Smooth muscle cell (in vitro differentiated cells): ENCODE measurements around the gene OR11A1. TPM values are rescaled to one million over a fixed set of nuclear protein-coding genes. Genes with fewer than 3 reads are reported as not detected.

ENCODE experiments used
- DNase-seq: peaks from one replicate; lab custom pipeline; 2025; ENCODE audit not compliant: unreplicated experiment; lab: John Stamatoyannopoulos, UW
- H2AFZ ChIP-seq: fragments of 200-600 bp; sonication (generic); 2 replicates; pipeline ENCODE4 v1.6.0; 2016; ENCODE audit warnings: antibody characterized with exemption, low read depth, mild to moderate bottlenecking
- H3F3A ChIP-seq: fragments of 200-600 bp; sonication (generic); 2 replicates; pipeline ENCODE4 v1.6.0; 2017; ENCODE audit warnings: antibody characterized with exemption, low read depth
- H3K27ac ChIP-seq: fragments of 200-600 bp; sonication (generic); 2 replicates; pipeline ENCODE4 v1.5.1; 2016; ENCODE audit warnings: low read depth, mild to moderate bottlenecking
- H3K27me3 ChIP-seq: fragments of 200-600 bp; sonication (generic); 2 replicates; pipeline ENCODE4 v1.6.1; 2016; ENCODE audit warnings: low read depth, mild to moderate bottlenecking
- H3K36me3 ChIP-seq: fragments of 200-600 bp; sonication (generic); 2 replicates; pipeline ENCODE4 v1.5.1; 2016; ENCODE audit warnings: low read depth
- H3K4me1 ChIP-seq: fragments of 200-600 bp; sonication (generic); 2 replicates; pipeline ENCODE4 v1.5.1; 2016; ENCODE audit warnings: low read depth
- H3K4me2 ChIP-seq: fragments of 200-600 bp; sonication (generic); 2 replicates; pipeline ENCODE4 v1.6.0; 2016; ENCODE audit warnings: mild to moderate bottlenecking
- H3K4me3 ChIP-seq: fragments of 200-600 bp; sonication (generic); 2 replicates; pipeline ENCODE4 v1.5.1; 2016; ENCODE audit warnings: mild to moderate bottlenecking
- H3K79me2 ChIP-seq: fragments of 200-600 bp; sonication (generic); 2 replicates; pipeline ENCODE4 v1.6.0; 2016; ENCODE audit warnings: low read depth, mild to moderate bottlenecking
- H3K9ac ChIP-seq: fragments of 200-600 bp; sonication (generic); 2 replicates; pipeline ENCODE4 v1.6.0; 2016; ENCODE audit warnings: low read depth
- H3K9me3 ChIP-seq: fragments of 200-600 bp; sonication (generic); replicated peaks from 2 replicates; pipeline ENCODE4 v1.5.1; 2016; ENCODE audit warnings: low read depth
- H4K20me1 ChIP-seq: fragments of 200-600 bp; sonication (generic); 2 replicates; pipeline ENCODE4 v1.6.0; 2016; ENCODE audit warnings: low read depth
- CTCF ChIP-seq: fragments of 200-600 bp; sonication (generic); IDR thresholded peaks from 2 replicates; pipeline ENCODE4 v1.5.1; 2017; ENCODE audit warnings: borderline replicate concordance, mild to moderate bottlenecking, antibody characterized with exemption; ENCODE audit not compliant: insufficient read depth, poor library complexity, severe bottlenecking
- WGBS: methylation state at CpG from one replicate; pipeline ENCODE4 v1.1.7; 2016; ENCODE audit warnings: low lambda C conversion rate; 5-methylcytosine and 5-hydroxymethylcytosine counted together
- polyA plus RNA-seq: library from polyadenylated mRNA; unstranded; fragments of >200 nt; fragmentation: Nextera tagmentation; extraction: Ambion mirVana; gene quantifications from 2 replicates; pipeline ENCODE4 v1.2.1, GENCODE V29; 2016
- total RNA-seq: library from RNA; depleted of rRNA; stranded (reverse); fragments of >200 nt; gene quantifications from 2 replicates; pipeline ENCODE4 v1.2.3, GENCODE V29; 2014

OR11A1 gene
- total and polyA plus RNA-seq, 2 experiments from 2014 or later: not detected

- Histone ChIP-seq H3K9me3 (no peaks in the 10 kb centered on the region), H4K20me1 (no peaks in the 10 kb centered on the region), H2AFZ (no peak overlapping the region), H3K4me1 (no peaks in the 10 kb centered on the region), H3K4me3 (no peak overlapping the region), H3K27me3 (no peaks in the 10 kb centered on the region), H3K9ac (no peak overlapping the region), H3F3A (no peaks in the 10 kb centered on the region), H3K36me3 (no peaks in the 10 kb centered on the region), H3K27ac (no peak overlapping the region), H3K79me2 (no peaks in the 10 kb centered on the region), H3K4me2 (no peak overlapping the region)
- DNase-seq: no peak
- 90% methylated on average over 5 of the region's 5 CpGs for WGBS
- TF ChIP-seq CTCF: no peak
Measured at GRCh38 chr6:29499704-29500103, 42.8 kb upstream of the OR11A1 start.

- 94% methylated on average over 4 of the region's 4 CpGs for WGBS
- H3K9me3 ChIP-seq: no peaks in the 10 kb centered on the region
- H3F3A ChIP-seq: no peaks in the 10 kb centered on the region
- no peaks in the 10 kb centered on the region for H3K27me3 ChIP-seq
- no peak for TF ChIP-seq CTCF
- H2AFZ ChIP-seq: no peak overlapping the region
- no peak overlapping the region for H3K27ac ChIP-seq
- no peak overlapping the region for H3K9ac ChIP-seq
- no peak for DNase-seq
- H4K20me1 ChIP-seq: no peaks in the 10 kb centered on the region
- no peaks in the 10 kb centered on the region for H3K36me3 ChIP-seq
- no peaks in the 10 kb centered on the region for H3K79me2 ChIP-seq
- H3K4me2 ChIP-seq: no peak overlapping the region
- no peaks in the 10 kb centered on the region for H3K4me1 ChIP-seq
- H3K4me3 ChIP-seq: no peak overlapping the region
Measured at GRCh38 chr6:29496961-29497360, 40.1 kb upstream of the OR11A1 start.

- H3K4me2 ChIP-seq: no peak overlapping the region
- H3F3A ChIP-seq: no peaks in the 10 kb centered on the region
- H3K4me1 ChIP-seq: no peaks in the 10 kb centered on the region
- H3K27ac ChIP-seq: no peak overlapping the region
- H3K4me3 ChIP-seq: no peak overlapping the region
- H3K79me2 ChIP-seq: no peaks in the 10 kb centered on the region
- H3K9me3 ChIP-seq: no peaks in the 10 kb centered on the region
- no peak for TF ChIP-seq CTCF
- no peak for DNase-seq
- H3K9ac ChIP-seq: no peak overlapping the region
- no peaks in the 10 kb centered on the region for H3K36me3 ChIP-seq
- no peaks in the 10 kb centered on the region for H3K27me3 ChIP-seq
- 89% methylated on average over 4 of the region's 4 CpGs for WGBS
- no peaks in the 10 kb centered on the region for H4K20me1 ChIP-seq
- no peak overlapping the region for H2AFZ ChIP-seq
Measured at GRCh38 chr6:29495571-29495970, 38.7 kb upstream of the OR11A1 start.

- H3K27me3 ChIP-seq: no peaks in the 10 kb centered on the region
- H3K9me3 ChIP-seq: no peaks in the 10 kb centered on the region
- 90% methylated on average over 2 of the region's 2 CpGs for WGBS
- H3K4me1 ChIP-seq: no peaks in the 10 kb centered on the region
- no peak overlapping the region for H3K9ac ChIP-seq
- H4K20me1 ChIP-seq: no peaks in the 10 kb centered on the region
- H3F3A ChIP-seq: no peaks in the 10 kb centered on the region
- no peak overlapping the region for H3K4me2 ChIP-seq
- no peak overlapping the region for H2AFZ ChIP-seq
- DNase-seq: no peak
- H3K36me3 ChIP-seq: no peaks in the 10 kb centered on the region
- no peaks in the 10 kb centered on the region for H3K79me2 ChIP-seq
- H3K27ac ChIP-seq: no peak overlapping the region
- no peak overlapping the region for H3K4me3 ChIP-seq
- TF ChIP-seq CTCF: no peak
Measured at GRCh38 chr6:29494131-29494530, 37.3 kb upstream of the OR11A1 start.
